ENCODE results near the gene HAS3.
"Not testable (repeated sequence)": the region's sequence is repeated elsewhere in the genome, so short reads cannot be mapped to it uniquely, and the experiment has no call there.

The HAS3 gene

DNA sequence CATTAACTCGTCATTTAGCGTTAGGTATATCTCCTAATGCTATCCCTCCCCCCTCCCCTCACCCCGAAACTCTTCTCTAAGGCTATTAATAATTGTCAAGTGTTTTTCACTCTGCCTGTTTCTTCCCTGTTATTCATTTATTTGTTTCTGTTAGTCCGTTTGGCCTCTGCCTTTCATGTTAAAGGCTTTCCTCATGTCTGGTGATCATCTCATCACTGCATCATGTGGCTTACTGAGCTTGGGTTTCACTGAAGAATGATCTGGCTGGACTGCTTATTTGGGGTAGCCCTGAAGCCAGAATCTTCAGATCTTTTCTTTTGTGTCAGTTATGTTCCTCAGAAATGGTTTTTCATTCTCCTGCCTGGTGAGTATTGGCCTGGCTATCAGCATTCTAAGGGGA, 36.5 kb downstream of the HAS3 start:
- DNase-seq (ENCODE audit: low read depth in 2 of 2, low spot score in 1 of 2): no peak

DNA sequence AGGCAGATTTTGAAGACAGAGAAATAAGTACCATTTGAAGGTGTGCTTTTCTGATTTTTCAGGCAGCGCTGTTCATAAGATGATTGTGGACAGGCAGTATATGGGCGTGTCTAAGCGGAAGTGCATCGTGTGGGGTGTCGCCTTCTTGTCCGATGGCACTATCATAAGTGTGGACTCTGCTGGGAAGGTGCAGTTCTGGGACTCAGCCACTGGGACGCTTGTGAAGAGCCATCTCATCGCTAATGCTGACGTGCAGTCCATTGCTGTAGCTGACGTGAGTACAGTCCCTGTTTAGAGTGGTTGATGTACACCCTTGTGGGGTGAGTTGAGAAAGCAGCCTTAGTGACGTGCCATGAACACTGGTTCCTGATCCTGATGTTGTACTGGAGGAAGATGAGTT, 37.7 kb downstream of the HAS3 start:
- no peak for DNase-seq (ENCODE audit: low read depth in 2 of 2, low spot score in 1 of 2)

DNA sequence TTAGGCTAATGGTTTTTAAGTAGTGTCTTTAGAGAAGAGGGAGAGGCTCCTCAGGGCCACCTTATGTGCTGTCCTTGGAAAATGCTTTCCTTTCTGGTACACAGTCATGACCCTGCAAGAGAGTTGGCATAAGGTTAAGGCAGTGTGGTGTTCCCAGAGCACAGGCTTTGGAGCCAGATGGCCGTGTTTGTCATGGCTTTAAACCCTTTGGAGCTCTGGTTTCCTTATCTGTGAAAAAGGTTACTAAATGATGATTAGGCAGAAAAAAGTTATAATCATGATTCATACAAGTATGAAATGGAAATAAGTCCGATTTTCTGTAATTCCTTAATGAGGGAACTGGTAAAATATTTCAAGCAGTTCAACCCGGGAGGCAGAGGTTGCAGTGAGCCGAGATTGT, 40.2 kb downstream of the HAS3 start:
- DNase-seq (ENCODE audit: low read depth in 2 of 2, low spot score in 1 of 2): no peak

DNA sequence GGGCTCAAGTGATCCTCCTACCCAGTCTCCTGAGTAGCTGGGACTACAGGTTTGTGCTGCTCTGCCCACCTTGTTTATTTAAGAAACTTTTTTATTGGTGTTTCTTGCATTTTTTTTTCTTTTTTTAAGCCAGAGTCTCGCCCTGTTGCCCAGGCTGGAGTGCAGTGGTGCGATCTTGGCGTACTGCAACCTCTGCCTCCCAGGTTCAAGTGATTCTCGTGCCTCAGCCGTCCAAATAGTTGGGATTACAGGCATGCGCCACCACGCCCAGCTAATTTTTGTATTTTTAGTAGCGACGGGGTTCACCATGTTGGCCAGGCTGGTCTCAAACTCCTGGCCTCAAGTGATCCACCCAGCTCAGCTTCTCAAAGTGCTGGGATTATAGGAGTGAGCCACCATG, 44.2 kb downstream of the HAS3 start:
- DNase-seq (ENCODE audit: low read depth in 2 of 2, low spot score in 1 of 2): not testable (repeated sequence)

DNA sequence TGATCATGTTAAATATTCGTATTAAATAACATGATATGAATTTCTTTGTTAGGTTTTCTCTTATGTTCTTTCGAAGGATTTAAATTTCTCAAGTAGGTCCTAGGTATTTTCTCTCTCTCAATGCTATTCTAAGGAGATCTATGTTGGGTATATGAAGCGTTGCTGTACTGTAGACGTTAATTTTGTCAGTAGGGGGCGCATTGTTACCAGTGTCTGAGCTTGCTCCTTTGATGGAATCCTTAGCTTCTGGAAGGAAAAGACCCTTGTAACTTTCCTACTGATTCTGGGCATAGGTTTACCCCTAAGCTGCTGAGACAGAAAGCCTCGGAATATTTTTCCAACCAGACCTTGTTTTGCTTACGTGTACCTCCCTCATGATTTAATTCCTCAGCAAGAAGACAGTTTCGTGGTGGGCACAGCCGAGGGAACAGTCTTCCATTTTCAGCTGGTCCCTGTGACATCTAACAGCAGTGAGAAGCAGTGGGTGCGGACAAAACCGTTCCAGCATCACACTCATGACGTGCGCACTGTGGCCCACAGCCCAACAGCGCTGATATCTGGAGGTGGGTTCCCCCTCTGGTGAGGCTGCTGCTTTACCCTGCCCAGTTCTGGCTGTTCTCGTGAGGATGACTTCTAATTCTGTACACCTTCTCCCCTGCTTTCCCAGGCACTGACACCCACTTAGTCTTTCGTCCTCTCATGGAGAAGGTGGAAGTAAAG, 44.9 kb downstream of the HAS3 start:
- DNase-seq (ENCODE audit: low read depth in 2 of 2, low spot score in 1 of 2): no peak

DNA sequence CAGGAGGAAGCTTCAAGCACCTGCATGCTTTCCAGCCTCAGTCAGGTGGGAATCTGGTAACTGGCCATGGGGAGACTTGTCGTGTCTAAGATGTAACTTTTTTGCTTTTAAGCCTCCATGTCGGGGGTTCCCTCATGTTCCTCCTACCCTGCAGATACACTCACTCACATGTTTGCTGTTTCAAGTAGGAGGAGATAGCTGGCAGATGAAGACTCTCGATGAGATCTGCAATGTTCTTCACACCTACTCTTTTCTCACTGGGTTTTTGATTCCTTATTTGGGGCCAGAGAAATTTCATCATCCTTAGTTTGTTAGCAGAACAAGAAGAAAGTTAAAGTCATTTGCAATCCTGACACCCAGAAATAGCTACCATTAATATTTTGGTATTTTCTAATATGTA, 51.7 kb downstream of the HAS3 start:
- DNase-seq (ENCODE audit: low read depth in 2 of 2, low spot score in 1 of 2): no peak

DNA sequence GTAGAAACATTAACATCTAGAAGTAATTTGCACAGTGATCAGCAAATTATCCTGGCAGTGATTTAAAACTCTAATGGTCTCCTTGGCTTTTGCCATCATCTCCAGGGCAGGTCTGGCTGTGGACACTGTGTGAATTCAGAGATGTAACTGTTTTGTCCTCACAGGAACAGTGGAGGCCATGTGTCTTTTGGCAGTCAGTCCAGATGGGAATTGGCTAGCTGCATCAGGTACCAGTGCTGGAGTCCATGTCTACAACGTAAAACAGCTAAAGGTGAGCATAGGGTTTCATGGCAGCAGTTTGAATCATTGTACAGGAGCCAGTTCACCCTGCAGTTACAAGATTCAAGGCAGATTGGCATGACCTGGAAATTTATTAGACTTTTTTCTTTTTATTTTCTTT, 54.7 kb downstream of the HAS3 start:
- no peak for DNase-seq (ENCODE audit: low read depth in 2 of 2, low spot score in 1 of 2)

DNA sequence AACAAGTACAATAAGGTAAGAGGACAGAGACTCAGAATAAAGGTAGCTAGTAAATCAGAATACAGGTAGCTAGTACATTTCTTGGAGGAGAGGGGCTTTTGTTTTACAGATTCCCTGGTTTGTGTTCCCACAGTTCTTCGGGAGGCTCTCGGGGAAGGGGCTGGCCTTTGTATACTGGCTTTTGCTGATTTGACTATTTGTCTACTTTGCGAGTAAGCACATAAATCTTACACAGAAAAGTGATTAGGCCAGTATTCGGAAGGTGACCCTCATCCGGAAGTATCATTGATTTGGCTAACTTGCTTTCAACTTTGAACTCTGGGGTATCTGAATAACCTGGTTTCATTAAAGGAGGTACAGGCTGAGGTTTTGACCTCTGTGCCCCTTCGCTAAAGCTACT, 60.1 kb downstream of the HAS3 start:
- no peak for DNase-seq (ENCODE audit: low read depth in 2 of 2, low spot score in 1 of 2)

DNA sequence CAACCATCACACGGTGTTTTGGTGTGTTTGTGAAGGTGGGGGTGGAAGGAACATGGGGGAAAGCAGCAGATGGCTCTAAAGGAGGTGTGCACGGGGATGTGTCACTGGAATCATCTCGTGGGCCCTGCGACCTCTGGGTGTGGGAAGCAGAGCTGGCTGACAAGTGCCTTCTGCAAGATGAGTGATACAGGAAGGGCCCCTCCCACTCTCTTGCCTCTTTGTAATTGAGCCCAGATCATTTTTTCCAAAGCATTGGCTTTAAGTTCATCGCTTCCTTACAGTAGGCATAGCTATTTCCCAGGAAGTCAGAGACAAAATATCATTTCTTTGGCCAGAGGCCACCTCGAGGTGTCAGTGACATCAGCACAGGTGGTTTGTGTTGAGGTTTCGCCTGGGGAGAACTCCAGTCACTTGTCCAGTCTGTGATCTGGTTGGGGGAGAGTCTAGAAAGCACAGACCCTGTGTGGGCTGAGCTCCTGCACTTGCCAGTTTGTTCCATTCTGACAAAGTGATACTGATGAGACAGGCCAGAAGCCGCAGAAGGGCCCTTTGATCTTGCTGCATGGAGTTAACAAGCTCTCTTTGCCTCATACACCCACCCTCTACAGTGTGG, 60.9 kb downstream of the HAS3 start:
- DNase-seq (ENCODE audit: low read depth in 2 of 2, low spot score in 1 of 2): peak; percentile 37 to 61

DNA sequence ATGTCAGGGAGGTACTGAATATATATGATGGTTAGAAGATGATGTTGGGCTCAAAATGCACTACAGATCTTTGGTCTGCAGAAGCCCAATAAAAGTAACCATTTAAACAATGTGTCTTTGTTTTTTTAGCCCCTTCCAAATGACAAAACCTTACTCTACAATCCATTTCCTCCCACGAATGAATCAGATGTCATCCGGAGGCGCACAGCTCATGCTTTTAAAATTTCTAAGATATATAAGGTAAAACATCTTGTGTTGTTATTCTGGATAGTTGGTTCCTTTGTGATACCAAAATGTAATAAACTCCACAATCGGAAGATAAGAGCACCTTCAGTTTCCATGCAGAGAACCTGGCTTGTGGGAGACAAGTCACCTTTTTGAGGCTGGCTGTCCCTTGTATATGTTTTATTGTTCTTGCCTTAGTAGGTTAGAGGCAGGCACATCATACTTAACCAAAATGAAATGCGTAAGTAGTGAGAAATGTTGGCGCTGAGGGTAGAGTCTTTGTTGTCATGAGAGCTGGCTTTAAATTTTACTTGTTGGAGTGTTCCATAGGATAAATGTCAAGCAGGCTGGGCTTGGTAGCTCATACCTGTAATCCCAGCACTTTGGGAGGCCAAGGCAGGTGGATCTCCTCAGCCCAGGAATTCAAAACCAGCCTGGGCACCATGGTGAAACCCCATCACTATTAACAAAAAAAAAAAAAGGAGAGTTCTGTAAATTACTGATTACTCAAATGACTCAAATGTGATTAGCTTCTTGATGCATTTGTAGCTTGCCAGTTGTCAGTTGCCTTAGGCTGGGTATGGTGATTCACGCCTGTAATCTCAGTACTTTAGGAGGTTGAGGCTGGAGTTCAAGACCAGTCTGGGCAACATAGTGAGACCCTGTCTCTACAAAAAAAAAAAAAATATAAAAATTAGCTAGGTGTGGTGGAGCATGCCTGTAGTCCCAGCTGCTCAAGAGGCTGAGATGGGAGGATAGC, 61.8 kb downstream of the HAS3 start:
- DNase-seq (ENCODE audit: low read depth in 2 of 2, low spot score in 1 of 2): no peak

Data from stimulated activated CD8-positive, alpha-beta memory T cell treated with anti-CD3 and anti-CD28 coated beads, Interleukin-4, amount 100 ng/mL, for 4 hours (primary cell).